Measurements from ENCODE around the gene MYT1. TPM values are rescaled to one million over a fixed set of nuclear protein-coding genes. Genes with fewer than 3 reads are reported as not detected.
"Not testable (repeated sequence)": the region's sequence is repeated elsewhere in the genome, so short reads cannot be mapped to it uniquely, and the experiment has no call there.

Gene MYT1
- polyA plus RNA-seq, 5 donors: 0.13 to 0.43 (median 0.24) TPM

- no peak for DNase-seq
Measured at GRCh38 chr20:64264091-64264490, 99.8 kb downstream of the MYT1 start.

GRCh38 chr20:64265201-64265600 is 100.9 kb downstream of the MYT1 start:
- no peak for DNase-seq

GRCh38 chr20:64266988-64267387 is 102.7 kb downstream of the MYT1 start:
- DNase-seq: no peak

- DNase-seq: no peak
Measured at GRCh38 chr20:64268174-64268573, 103.9 kb downstream of the MYT1 start.

DNA sequence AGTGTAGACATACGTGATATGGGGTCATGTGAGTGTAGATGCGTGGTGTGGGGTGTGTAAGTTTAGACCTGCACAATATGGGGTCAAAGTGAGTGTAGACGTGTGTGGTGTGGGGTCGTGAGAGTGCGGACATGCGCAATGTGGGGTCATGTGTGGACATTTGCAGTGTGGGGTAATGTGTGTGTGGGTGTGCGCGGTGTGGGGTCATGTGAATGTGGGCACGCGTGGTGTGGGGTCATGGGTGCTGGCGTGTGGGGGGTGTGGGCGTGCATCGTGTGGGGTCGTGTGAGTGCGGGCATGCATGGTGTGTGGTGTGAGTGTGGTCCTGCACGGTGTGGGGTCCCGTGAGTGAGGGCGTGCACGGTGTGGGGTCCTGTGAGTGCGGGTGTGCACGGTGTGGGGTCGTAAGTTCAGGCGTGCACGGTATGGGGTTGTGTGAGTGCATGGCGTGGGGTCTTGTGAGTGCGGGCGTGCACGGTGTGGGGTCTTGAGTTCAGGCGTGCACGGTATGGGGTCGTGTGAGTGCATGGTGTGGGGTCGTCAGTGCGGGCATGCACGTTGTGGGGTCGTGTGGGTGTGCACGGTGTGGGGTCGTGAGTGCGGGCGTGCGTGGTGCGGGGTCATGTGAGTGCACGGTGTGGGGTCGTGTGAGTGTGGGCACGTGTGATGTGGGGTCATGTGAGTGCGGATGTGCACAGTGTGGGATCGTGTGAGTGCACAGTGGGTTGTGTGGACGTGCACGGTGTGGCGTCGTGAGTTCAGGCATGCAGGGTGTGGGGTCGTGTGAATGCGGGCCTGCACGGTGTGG is 105.6 kb downstream of the MYT1 start:
- no peak for DNase-seq

DNA sequence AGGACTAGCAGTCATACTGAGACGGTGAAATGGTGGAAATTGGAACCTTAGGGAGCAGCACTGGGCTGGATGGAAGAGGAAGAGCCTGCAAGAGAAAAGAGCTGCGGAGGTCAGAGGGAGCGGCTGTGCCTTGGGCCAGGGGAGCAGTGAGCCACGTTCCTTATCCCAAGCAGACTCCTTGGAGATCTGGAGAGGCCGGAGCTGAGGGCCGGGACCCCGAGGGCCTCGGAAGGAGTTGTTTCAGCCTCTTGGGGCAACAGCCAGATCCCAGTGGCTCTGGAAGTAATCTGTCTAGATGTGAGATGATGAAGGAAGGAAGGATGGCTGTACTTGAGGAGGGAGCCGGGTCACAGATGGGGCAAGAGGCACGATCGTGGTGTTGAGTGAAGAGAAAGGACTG is 107.4 kb downstream of the MYT1 start:
- no peak for DNase-seq

DNA sequence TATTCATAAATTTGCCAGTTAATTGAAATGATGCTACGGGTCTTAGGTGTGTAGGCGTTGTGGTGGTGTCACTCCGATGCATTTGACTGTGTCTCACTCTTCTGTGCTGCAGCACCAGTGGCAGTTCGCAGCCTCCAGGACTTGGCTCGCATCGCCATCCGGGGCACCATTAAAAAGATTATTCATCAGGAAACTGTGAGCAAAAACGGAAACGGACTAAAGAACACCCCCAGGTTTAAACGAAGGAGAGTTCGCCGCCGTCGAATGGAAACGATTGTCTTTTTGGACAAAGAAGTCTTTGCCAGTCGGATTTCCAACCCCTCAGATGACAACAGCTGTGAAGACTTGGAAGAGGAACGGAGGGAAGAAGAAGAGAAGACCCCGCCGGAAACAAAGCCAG is 108.9 kb downstream of the MYT1 start:
- DNase-seq: no peak

DNA sequence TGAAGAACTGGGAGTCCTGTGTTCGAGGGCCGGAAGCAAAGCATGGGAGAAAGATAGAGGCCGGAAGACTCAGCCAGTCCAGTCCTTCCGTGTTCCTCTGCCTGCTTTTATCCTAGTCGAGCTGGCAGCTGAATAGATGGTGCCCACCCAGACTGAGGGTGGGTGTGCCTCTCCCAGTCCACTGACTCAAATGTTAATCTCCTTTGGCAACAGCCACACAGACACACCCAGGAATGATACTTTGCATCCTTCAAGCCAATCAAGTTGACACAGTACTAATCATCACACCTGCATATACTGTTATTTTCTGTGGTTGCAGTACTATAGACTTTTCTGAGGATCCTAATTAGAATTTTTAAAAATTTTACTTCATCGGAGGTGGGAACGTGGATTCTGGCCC is 112.6 kb downstream of the MYT1 start:
- DNase-seq: no peak

DNA sequence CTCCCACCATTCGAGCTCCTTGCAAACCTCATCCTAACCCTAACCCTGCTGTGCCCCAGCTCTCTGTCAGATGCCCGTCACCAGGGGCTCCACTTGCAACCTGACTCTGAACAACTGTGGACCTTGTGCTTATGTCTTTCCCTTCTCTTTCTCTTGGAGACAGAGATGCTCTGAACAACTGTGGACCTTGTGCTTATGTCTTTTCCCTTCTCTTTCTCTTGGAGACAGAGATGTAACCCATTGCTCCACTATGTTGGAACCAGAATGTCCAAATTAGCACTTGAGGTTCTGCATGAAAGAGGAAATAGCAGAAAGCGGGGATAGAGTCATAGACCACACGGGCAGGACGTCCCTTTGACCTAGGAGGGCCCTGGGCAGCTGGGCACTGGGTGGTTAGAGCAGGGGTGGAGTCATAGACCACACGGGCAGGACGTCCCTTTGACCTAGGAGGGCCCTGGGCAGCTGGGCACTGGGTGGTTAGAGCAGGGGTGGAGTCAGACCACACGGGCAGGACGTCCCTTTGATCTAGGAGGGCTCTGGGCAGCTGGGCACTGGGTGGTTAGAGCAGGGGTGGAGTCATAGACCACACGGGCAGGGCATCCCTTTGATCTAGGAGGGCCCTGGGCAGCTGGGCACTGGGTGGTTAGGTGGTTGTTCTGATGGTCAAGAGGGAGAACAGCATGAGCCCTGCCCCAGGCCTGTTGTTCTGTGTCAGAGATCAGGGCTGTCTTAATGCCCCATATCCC is 113.5 kb downstream of the MYT1 start:
- no peak for DNase-seq

GRCh38 chr20:64278317-64278681 is 114.0 kb downstream of the MYT1 start:
- DNase-seq: no peak

- DNase-seq: no peak
Measured at GRCh38 chr20:64279826-64280459, 115.7 kb downstream of the MYT1 start.

- DNase-seq: no peak
Measured at GRCh38 chr20:64280460-64280843, 116.2 kb downstream of the MYT1 start.

DNA sequence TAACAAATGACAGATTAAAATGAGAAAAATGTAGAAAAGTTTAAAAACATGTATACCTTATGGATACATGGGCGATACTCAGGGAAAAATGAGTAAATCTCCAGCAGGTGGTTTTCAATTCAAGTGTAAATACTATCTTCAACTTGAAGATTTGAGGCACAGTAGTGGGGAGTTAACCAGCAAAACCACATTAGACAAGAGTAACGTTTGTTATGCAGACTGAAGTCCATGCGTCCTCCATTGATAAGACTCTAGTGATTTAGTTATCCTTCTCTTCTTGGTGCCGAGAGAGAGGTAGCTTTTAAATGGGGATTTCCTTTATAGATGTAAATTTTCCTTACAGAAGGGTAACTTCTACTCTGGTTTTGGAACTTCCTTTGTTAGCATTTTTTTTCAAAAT is 119.4 kb downstream of the MYT1 start:
- no peak for DNase-seq

GRCh38 chr20:64285579-64286446 is 121.6 kb downstream of the MYT1 start:
- DNase-seq: not testable (repeated sequence)

DNA sequence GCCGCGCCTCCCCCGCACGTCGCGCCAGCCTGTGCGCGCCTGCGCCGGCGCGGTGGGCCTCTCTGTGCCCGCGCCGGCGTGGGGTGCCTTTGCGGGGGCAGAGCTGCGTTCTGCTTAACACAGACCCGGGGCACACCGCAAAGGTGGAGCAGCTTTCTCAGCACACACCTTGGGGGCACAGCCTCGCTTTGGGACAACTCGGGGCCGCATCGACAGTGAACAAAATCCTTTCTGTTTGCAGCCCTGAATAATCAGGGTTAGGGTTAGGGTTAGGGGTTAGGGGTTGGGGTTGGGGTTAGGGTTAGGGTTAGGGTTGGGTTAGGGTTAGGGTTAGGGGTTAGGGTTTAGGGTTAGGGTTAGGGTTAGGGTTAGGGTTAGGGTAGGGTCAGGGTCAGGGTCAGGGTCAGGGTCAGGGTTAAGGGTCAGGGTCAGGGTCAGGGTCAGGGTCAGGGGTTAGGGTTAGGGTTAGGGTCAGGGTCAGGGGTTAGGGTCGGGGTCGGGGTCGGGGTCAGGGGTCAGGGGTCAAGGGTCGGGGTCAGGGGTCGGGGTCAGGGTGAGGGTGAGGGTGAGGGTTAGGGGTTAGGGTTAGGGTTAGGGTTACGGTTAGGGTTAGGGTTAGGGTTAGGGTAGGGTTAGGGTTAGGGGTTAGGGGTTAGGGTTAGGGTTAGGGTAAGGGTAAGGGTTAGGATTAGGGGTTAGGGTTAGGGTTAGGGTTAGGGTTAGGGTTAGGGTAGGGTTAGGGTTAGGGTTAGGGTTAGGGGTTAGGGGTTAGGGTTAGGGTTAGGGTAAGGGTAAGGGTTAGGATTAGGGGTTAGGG is 122.4 kb downstream of the MYT1 start:
- not testable (repeated sequence) for DNase-seq

DNA sequence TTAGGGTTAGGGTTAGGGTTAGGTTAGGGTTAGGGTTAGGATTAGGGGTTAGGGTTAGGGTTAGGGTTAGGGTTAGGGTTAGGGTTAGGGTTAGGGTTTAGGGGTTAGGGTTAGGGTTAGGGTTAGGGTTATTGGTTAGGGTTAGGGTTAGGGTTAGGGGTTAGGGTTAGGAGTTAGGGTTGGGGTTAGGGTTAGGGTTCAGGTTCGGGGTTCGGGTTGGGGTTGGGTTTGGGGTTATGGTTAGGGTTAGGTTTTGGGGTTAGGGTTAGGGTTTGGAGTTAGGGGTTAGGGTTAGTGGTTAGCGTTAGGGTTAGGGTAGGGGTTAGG is 123.0 kb downstream of the MYT1 start:
- DNase-seq: not testable (repeated sequence)

Other genes with a start within 250 kb of the MYT1 start
- 10 to 100 TPM; 41.7 to 65.3 (median 56.1) TPM for gene UCKL1, start 208.0 kb upstream of the MYT1 start, polyA plus RNA-seq (ENCODE audit: insufficient read depth in 1 of 5, insufficient read length in 5 of 5, low replicate concordance in 1 of 5)
- gene ZNF512B, start 194.5 kb upstream of the MYT1 start, polyA plus RNA-seq (ENCODE audit: insufficient read depth in 1 of 5, insufficient read length in 5 of 5, low replicate concordance in 1 of 5): 10 to 100 TPM; 19.5 to 36.5 (median 26.2) TPM
- gene SAMD10, start 184.8 kb upstream of the MYT1 start, polyA plus RNA-seq (ENCODE audit: insufficient read depth in 1 of 5, insufficient read length in 5 of 5, low replicate concordance in 1 of 5): 10 to 100 TPM in 1 of 5 donors, 1 to 10 TPM in 4; 5.9 to 11.0 (median 8.7) TPM
- 10 to 100 TPM; 64.3 to 87.1 (median 75.6) TPM for gene PRPF6, start 183.3 kb upstream of the MYT1 start, polyA plus RNA-seq (ENCODE audit: insufficient read depth in 1 of 5, insufficient read length in 5 of 5, low replicate concordance in 1 of 5)
- 1 to 10 TPM in 4 of 5 donors, under 1 TPM in 1; 0.66 to 1.7 (median 1.1) TPM for gene C20orf204, start 128.3 kb upstream of the MYT1 start, polyA plus RNA-seq (ENCODE audit: insufficient read depth in 1 of 5, insufficient read length in 5 of 5, low replicate concordance in 1 of 5)
- 10 to 100 TPM; 11.2 to 28.8 (median 13.7) TPM for gene SOX18, start 114.8 kb upstream of the MYT1 start, polyA plus RNA-seq (ENCODE audit: insufficient read depth in 1 of 5, insufficient read length in 5 of 5, low replicate concordance in 1 of 5)
- gene TCEA2, start 101.3 kb upstream of the MYT1 start, polyA plus RNA-seq (ENCODE audit: insufficient read depth in 1 of 5, insufficient read length in 5 of 5, low replicate concordance in 1 of 5): 100 to 1,000 TPM in 1 of 5 donors, 10 to 100 TPM in 4; 55.7 to 102 (median 79.6) TPM
- 10 to 100 TPM in 1 of 5 donors, 1 to 10 TPM in 4; 5.7 to 14.9 (median 7.6) TPM for gene RGS19, start 84.9 kb upstream of the MYT1 start, polyA plus RNA-seq (ENCODE audit: insufficient read depth in 1 of 5, insufficient read length in 5 of 5, low replicate concordance in 1 of 5)
- gene OPRL1, start 84.4 kb upstream of the MYT1 start, polyA plus RNA-seq (ENCODE audit: insufficient read depth in 1 of 5, insufficient read length in 5 of 5, low replicate concordance in 1 of 5): 1 to 10 TPM; 1.8 to 2.6 (median 2.4) TPM
- 1 to 10 TPM in 1 of 5 donors, under 1 TPM in 2, not detected in 2; 0.30 to 1.3 (median 0.54) TPM for gene LKAAEAR1, start 80.1 kb upstream of the MYT1 start, polyA plus RNA-seq (ENCODE audit: insufficient read depth in 1 of 5, insufficient read length in 5 of 5, low replicate concordance in 1 of 5)
- not detected for gene NPBWR2, start 56.9 kb upstream of the MYT1 start, polyA plus RNA-seq (ENCODE audit: insufficient read depth in 1 of 5, insufficient read length in 5 of 5, low replicate concordance in 1 of 5)
- 100 to 1,000 TPM in 4 of 5 donors, 10 to 100 TPM in 1; 86.2 to 166 (median 138) TPM for gene PCMTD2, start 91.3 kb downstream of the MYT1 start, polyA plus RNA-seq (ENCODE audit: insufficient read depth in 1 of 5, insufficient read length in 5 of 5, low replicate concordance in 1 of 5)

Measured in right lung (tissue), 5 donors.